ENCODE results near the gene NUCB1. TPM values are rescaled to one million over a fixed set of nuclear protein-coding genes. Genes with fewer than 3 reads are reported as not detected.
"Not testable (repeated sequence)": the region's sequence is repeated elsewhere in the genome, so short reads cannot be mapped to it uniquely, and the experiment has no call there.

NUCB1 gene
- polyA plus RNA-seq, 3 donors: 117 to 394 (median 178) TPM

DNA sequence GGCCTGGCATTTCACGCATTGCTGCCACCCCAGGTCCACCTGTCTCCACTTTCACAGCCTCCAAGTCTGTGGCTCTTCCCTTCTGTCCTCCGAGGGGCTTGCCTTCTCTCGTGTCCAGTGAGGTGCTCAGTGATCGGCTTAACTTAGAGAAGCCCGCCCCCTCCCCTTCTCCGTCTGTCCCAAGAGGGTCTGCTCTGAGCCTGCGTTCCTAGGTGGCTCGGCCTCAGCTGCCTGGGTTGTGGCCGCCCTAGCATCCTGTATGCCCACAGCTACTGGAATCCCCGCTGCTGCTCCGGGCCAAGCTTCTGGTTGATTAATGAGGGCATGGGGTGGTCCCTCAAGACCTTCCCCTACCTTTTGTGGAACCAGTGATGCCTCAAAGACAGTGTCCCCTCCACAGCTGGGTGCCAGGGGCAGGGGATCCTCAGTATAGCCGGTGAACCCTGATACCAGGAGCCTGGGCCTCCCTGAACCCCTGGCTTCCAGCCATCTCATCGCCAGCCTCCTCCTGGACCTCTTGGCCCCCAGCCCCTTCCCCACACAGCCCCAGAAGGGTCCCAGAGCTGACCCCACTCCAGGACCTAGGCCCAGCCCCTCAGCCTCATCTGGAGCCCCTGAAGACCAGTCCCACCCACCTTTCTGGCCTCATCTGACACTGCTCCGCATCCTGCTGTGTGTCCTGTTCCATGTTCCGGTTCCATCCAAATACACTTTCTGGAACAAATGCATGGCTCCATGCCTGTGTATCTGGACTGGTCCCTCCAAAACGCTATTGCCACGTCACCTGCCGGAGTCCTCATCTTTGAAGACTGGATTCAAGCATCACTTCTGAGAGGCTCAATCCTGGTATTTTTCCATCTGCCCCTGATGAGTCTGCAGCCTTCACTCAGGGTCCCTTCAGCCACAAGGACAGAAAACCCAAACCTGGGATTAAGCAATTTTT lies 22.7 kb downstream of the NUCB1 start:
- 87 to 91% (median 90%) methylated on average over 18 of the region's 18 CpGs for WGBS, 3 donors
- H3K27ac ChIP-seq (ENCODE audit: low read depth, low read length): no peak overlapping the region

DNA sequence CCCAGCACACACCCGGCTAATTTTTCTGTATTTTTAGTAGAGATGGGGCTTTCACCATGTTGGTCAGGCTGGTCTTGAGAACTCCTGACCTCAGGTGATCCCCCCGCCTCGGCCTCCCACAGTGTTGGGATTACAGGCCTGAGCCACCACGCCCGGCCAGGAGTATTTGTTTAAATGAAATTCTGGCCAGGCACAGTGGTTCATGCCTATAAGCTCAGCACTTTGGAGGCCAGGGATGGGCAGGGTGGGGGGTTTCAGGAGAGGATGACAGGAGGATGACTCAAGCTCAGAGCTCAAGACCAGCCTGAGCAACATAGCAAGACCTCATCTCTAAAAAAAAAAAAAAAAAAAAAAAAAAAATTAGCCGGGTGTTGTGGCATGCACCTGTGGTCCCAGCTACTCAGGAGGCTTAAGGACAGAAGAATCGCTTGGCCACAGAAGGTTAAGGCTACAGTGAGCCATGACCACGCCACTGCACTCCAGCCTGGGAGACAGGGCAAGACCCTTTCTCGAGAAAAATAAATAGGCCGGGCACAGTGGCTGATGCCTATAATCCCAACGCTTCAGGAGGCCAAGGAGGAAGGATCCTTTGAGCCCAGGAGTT lies 25.2 kb downstream of the NUCB1 start:
- H3K27ac ChIP-seq (ENCODE audit: low read depth, low read length): no peak overlapping the region
- WGBS, 3 donors: 78 to 85% (median 84%) methylated on average over 11 of the region's 11 CpGs

DNA sequence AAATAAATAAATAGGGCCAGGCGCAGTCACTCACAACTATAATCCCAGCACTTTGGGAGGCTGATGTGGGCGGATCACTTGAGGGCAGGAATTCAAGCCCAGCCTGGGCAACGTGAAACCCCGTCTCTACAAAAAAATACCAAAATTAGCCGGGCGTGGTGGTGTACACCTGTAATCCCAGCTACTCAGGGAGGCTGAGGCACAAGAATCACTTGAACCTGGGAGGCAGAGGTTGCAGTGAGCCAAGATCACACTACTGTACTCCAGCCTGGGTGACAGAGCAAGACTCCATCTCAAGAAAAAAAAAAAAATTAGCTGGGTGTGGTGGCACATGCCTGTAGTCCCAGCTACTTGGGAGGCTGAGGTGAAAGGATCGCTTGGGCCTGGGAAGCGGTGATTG lies 25.8 kb downstream of the NUCB1 start:
- 80 to 91% (median 85%) methylated on average over 8 of the region's 8 CpGs for WGBS, 3 donors
- H3K27ac ChIP-seq (ENCODE audit: low read depth, low read length): not testable (repeated sequence)

DNA sequence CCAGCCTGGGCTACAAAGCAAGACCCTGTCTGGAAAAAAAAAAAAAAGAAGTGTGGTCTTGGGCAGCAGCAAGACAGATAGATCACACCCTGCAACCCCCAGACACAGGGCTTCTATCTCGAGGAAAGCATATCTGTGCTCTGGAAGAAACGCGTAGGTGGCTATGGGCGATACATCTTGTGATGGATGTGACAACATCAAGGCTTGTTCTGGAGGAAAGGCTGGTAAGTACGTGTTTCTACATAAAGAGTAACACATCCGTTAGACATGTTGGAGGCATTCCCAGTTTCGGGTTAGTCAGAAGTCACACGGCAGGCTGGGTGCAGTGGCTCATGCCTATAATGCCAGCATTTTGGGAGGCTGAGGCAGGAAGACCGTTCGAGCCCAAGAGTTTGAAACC lies 26.8 kb downstream of the NUCB1 start:
- H3K27ac ChIP-seq (ENCODE audit: low read depth, low read length): no peak overlapping the region
- WGBS, 3 donors: 19 to 29% (median 24%) methylated on average over 10 of the region's 10 CpGs

DNA sequence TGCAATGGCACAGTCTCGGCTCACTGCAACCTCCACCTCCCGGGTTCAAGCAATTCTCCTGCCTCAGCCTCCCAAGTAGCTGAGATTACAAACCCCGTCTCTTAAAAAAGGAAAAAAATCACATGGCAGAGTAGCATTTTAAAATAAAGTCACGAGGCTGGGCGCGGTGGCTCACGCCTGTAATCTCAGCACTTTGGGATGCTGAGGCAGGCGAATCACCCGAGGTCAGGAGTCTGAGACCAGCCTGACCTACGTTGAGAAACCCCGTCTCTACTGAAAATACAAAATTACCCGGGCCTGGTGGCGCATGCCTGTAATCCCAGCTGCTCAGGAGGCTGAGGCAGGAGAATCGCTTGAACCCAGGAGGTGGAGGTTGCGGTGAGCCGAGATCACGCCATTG lies 27.6 kb downstream of the NUCB1 start:
- H3K27ac ChIP-seq (ENCODE audit: low read depth, low read length): not testable (repeated sequence)
- 85 to 88% (median 85%) methylated on average over 17 of the region's 17 CpGs for WGBS, 3 donors

DNA sequence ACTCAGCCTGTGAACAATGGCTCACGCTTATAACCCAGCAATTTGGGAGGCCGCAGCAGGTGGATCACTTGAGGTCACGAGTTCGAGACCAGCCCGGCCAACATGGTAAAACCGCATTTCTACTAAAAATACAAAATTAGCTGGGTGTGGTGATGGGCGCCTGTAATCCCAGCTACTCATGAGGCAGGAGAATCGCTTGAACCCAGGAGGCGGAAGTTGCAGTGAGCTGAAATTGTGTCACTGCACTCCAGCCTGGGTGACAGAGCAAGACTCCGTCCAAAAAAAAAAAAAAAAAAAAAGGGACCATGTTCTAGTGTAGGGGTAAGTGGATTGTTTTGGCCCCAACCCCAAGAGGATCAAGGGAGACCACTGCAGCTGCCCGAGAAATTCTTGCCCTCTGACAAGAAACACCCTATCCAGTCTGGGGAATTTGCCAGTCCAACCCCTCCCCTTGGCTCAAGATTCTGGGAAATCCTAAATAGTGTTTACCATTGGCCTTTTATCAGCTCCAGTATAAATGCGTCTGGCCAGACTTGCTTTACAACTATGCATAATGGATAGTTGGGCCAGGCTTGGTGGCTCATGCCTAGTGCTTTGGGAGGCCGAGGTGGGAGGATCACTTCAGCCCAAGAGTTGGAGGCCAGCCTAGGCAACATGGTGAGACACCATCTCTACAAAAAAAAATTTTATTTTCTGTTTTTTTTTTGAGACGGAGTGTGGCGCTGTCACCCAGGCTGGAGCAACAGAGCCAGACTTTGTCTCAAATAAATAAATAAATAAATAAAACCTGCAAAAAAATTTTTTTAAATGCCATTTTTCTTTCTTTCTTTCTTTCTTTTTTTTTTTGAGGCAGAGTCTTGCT lies 28.3 kb downstream of the NUCB1 start:
- no peak overlapping the region for H3K27ac ChIP-seq (ENCODE audit: low read depth, low read length)
- WGBS, 3 donors: 74 to 82% (median 81%) methylated on average over 15 of the region's 15 CpGs

DNA sequence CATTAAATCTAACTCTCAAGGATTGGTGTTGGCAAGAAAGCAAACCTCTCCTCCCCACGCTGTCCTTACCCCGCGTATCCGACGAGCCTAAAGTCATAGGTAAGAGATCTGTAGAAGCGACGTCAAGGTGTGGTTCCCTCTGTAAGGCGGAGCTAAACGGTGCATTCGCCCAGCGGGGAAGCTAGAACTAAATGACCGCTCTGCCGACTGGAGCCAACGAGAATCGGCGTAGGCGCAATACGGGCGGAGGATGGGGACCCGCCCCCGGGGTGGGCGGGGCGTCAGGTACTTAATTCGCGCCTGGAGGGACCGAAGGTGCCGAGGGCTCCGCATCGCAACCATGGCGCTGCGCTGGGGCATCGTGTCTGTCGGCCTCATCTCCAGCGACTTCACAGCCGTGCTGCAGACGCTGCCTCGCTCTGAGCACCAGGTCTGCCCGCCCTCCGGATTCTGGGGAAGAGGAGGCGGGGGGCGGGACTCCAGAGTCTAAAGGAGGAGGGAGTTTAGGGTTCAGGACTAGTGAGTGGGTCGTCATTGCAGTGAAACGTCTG lies 33.3 kb downstream of the NUCB1 start, which contains the start of gene DHDH:
TSS of gene DHDH (plus strand) at position 318 of the 551 bp plus-strand sequence. CDS start at position 341, 23 bp downstream.
- H3K27ac ChIP-seq (ENCODE audit: low read depth, low read length): no peak within 1 kb of the TSS
- WGBS, 3 donors: 0 to 1% (median 0%) methylated on average over 42 to 43 of the region's 43 CpGs

DNA sequence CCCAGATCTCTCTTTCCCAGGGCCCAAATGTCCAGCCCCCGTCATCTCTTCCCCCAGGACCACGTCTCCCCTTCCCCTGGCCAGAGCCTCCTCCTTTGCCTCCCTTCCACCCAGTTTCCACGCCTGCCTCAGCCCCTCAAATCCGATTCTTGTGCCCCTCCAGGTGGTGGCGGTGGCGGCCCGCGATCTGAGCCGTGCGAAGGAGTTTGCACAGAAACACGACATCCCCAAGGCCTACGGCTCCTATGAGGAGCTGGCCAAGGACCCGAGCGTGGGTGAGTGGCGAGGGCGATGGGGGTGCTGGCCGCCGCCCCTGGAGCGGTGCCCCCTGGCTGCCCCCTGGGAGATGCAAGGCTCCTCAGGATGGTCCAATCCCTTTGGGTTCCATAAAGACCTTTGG lies 34.7 kb downstream of the NUCB1 start:
- WGBS, 3 donors: 67 to 88% (median 79%) methylated on average over 19 of the region's 19 CpGs
- H3K27ac ChIP-seq (ENCODE audit: low read depth, low read length): no peak overlapping the region

DNA sequence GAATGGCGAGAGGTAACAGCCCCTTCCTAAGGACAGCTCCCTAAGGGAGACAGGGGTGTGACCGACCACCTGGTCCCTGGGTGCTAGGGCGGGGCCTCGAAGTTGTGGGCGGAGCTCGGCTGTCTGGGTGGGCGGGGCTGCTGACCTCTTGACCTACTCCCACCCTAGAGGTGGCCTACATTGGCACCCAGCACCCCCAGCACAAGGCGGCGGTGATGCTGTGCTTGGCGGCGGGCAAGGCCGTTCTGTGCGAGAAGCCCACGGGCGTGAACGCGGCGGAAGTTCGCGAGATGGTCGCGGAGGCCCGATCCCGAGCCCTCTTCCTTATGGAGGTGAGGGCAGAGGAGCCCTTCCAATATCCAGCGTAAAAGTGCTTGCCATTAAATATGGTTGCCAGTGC lies 35.8 kb downstream of the NUCB1 start:
- no peak overlapping the region for H3K27ac ChIP-seq (ENCODE audit: low read depth, low read length)
- WGBS, 3 donors: 93 to 97% (median 96%) methylated on average over 25 of the region's 25 CpGs

DNA sequence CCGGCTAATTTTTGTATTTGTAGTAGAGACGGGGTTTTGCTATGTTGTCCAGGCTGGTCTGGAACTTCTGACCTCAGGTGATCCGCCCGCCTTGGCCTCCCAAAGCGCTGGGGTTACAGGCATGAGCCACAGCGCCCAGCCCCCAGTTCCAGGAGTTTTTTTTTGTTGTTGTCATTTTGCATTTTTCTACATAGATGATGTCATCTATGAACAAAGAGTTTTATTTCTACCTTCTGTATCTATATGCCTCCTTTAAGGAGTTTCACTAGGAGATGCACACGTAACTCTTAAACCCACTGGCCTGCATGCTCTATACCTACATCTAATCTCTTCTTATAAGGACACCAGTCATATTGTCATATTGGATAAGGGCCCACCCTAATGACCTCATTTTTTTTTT lies 38.1 kb downstream of the NUCB1 start:
- 78 to 93% (median 82%) methylated on average over 7 of the region's 7 CpGs for WGBS, 3 donors
- no peak overlapping the region for H3K27ac ChIP-seq (ENCODE audit: low read depth, low read length)

DNA sequence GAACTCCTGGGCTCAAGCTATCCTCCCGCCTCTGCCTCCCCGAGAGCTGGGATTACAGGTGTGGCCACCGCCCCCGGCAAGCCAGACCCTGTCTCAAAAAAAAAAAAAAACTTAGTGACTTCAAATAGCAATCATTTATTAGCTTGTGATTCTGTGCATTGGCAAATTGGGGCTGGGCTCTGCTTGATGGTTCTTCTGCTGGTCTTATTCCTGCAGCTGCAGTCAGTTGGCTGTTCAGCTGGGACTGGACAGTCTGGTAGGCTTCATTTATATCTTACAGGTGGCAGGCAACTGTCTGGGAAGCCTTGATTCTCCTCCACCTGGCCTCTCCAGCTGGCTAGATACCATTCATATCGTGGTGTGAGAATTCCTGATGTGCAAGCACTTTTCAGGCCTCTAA lies 40.8 kb downstream of the NUCB1 start:
- 92 to 98% (median 97%) methylated on average over 5 of the region's 5 CpGs for WGBS, 3 donors
- H3K27ac ChIP-seq (ENCODE audit: low read depth, low read length): no peak overlapping the region

DNA sequence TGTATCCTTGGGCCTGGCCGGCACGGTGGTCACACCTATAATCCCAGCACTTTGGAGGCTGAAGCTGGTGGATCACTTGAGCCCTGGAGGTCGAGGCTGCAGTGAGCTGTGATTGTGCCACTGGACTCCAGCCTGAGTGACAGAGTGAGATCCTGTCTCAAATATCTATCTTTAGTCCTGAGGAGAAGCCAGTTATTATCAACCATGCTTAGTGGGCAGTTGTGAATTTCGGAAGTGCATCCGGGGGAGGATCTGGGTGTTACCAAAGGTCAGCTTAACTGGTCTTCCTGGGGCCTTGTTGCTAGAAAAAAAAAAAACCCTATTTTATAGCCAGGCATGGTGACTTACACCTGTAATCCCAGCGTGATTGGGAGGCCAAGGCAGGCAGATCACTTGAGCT lies 43.0 kb downstream of the NUCB1 start:
- H3K27ac ChIP-seq (ENCODE audit: low read depth, low read length): no peak overlapping the region
- WGBS, 3 donors: 88 to 92% (median 89%) methylated on average over 6 of the region's 6 CpGs

DNA sequence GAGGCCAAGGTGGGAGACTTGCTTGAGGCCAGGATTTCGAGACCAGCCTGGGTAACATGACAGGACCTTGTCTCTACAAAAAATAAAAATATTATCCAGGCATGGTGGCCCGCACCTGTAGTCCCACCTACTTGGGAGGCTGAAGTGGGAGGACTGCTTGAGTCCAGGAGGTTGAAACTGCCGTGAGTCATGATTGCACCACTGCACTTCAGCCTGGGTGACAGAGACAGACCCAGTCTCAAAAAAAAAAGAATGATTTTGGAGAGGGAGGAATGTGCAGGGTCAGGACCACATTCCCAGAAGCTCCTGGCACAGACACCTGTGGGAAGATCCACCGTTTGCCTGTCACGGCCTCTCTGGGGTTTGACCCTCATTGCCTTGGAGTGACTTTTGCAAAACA lies 45.3 kb downstream of the NUCB1 start:
- WGBS, 3 donors: 87 to 94% (median 88%) methylated on average over 5 of the region's 5 CpGs
- H3K27ac ChIP-seq (ENCODE audit: low read depth, low read length): no peak overlapping the region

DNA sequence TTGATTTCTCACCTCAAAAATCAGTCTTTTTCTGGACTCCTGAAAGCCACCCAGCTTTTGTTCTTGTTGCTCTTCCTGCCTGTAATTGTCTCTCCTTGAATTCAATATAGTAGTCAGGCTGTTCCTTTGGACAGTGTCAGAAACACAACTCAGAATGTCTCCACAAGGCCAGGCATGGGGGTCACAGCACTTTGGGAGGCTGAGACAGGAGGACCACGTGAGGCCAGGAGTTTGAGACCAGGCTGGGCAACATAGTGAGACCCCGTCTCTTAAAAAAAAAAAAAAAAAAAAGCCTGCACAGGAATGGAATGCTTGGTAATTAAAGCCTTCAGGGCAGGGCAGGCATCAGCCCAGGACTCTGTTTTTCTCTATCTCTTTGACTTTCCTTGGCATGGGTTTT lies 45.7 kb downstream of the NUCB1 start:
- WGBS, 3 donors: 84 to 93% (median 92%) methylated on average over 2 of the region's 2 CpGs
- H3K27ac ChIP-seq (ENCODE audit: low read depth, low read length): no peak overlapping the region

DNA sequence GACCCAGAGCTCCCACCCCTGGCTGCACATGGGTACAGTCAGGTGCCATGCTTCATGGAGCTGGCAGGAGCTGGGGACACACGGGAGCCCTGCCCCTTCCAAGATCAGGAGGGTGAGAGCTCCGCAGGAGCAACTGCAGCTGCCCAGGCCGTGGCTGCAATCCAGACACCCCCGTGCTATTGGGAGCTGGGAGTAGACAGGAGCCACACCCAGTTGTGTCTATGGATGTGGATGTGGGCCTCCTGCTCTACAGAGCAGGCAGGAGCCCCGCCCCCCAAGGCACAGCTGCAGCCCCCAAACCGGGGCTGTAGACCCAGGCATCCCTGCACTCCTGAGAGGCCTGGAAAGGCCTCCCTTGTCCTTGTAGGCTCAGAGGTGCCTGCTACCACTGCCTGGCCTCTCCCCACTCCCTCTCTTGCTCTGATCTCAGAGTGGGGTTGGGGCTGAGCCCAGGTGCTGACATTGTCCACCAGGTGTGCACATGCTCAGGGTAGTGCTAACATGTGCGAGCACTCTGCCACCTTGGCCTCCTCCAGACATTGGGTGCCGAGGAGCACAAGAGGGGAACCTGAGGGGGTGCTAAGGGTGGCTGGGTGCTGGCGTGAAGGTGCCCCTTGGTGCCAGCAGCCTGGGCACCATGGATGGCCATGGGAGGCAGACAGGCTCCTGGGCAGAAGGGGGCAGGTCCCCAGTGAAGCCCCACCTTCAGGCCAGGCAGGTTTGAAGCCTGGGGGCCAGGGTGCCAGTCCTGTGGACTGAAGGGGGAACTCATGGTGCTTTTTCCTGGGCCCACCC lies 46.5 kb downstream of the NUCB1 start:
- WGBS, 3 donors: 67 to 69% (median 69%) methylated on average over 9 of the region's 9 CpGs
- H3K27ac ChIP-seq (ENCODE audit: low read depth, low read length): no peak overlapping the region

DNA sequence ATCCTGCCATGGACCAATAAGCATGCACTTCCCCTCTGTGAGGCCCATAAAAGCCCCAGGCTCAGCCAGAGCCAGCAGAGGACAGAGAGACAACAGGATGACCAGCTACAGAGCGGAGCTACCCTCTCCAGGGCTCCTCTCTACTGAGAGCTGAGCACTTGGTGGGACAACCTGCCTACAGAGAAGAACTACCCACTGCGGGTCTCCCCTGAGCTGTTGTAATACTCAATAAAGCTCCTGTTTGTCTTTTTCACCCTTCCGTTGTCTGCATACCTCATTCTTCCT lies 47.1 kb downstream of the NUCB1 start:
- WGBS, 3 donors: 97 to 100% (median 98%) methylated on average over 3 of the region's 3 CpGs
- no peak overlapping the region for H3K27ac ChIP-seq (ENCODE audit: low read depth, low read length)

DNA sequence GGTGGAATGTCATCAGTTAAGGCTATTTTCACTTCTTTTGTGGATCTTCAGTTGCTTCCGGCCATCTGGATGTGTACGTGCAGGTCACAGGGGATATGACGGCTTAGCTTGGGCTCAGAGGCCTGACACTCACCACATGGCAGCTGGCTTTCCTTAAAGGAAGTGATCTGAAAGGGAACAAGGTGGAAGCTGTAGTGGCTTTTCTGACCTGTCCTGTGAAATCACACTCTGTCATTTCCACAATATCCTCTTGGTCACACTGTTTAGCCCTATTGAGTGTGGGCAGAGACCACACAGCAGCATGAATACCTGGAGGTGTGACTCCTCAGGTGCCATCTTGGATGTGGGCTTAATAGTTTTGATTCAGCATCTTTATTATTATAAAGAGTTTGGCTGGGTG lies 50.0 kb downstream of the NUCB1 start:
- WGBS, 3 donors: 60 to 71% (median 65%) methylated on average over 3 of the region's 3 CpGs
- H3K27ac ChIP-seq (ENCODE audit: low read depth, low read length): no peak overlapping the region

Measured in adipose tissue (tissue), 3 donors.